ENCODE measurements around the gene APBB2.
"Not testable (repeated sequence)": the region's sequence is repeated elsewhere in the genome, so short reads cannot be mapped to it uniquely, and the experiment has no call there.

APBB2 gene

DNA sequence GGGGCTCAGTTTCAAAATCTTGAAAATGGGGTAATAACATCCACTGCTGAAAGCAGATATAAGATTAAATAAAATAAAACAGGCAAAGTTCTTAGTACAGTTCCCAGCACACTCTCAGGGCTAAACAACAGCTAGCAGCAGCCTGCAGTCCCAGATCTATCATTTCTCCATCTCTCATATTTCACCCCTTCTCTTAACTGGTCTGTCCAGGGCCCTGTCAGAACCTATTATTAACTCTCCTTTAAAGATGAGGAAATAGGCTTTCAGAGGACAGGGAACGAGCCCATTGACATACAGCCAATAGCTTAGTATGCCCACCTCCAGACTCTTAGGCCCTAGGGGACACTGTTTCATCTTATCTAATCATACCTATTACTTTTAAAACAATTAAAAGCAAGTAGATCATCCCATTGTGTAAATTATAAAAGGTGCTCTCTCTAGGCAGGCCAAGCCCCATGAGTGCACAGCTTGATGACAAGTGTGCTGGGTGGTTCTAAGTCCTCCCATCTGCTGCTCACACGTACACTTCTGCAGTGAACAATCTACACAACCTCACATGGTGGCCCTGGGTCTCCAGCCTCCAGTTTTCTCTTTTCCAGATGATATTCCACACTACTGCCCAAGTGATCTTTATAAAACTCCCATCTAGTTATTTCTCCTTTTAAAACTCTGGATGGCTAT lies 119.0 kb downstream of the APBB2 start:
- no peak for DNase-seq

DNA sequence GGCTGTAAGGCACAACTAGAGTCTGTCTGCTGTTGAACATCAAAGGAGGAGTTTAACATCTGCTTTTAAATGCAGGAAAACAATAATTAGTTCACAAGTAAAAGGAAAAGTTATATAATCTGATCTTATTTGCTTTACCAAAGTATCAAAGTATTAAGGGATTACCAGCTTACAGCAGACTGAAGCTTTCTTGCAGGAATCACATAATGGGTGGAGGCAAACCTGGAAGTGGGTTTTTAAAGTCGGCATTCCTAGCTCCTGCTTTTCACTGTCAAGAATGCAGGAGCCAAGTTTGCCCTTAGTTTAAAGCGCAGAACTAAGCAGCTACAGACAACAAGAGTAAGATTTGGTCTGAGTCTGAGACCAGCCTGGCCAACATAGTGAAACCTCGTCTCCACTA lies 122.2 kb downstream of the APBB2 start:
- no peak for DNase-seq

- DNase-seq, result no peak
These were observed 132.5 kb downstream of the APBB2 start for GRCh38 chr4:41081847-41082246.

GRCh38 chr4:41080976-41081375 lies 133.4 kb downstream of the APBB2 start:
- DNase-seq, result no peak

GRCh38 chr4:41079881-41080560 lies 134.3 kb downstream of the APBB2 start:
- DNase-seq, result no peak

DNA sequence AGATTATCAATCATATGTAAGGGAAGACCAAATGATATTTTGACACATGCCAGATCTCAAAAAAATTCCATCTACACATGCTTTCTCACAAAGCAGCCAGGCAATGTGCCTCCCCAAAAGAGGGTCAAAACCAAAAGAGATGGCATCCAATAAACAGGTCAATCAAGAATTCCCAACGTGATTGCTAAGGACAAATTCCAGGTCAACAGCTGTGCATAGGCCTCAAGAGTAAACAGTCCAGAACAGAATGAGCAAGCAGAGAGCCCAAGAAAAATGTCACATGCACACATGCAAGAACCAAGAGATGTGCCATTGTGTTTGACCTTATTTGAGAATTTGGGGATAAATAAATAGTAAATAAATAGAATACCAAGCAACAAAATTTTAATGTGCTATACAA lies 136.7 kb downstream of the APBB2 start:
- DNase-seq, result no peak

DNA sequence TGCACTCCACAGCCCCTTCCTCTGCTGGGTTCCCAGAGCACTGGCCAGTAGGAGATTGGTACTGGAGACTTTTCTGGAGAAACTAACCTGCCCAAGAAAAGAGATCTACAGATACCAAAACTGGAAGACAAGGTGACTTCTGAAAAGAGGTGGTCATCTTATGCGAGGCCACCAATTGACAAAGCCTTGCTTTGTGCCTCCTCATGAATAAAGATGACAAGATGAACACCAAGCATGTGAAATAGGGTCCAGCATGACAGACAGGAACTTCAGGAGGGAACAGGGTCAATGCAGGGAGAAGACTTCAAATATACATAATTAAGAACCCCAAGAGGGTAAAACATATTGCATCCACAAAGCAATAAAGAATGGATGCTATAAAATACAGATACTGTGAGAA lies 137.9 kb downstream of the APBB2 start:
- no peak for DNase-seq

GRCh38 chr4:41074215-41074614 lies 140.1 kb downstream of the APBB2 start:
- DNase-seq, result no peak

- no peak for DNase-seq
These were observed 142.1 kb downstream of the APBB2 start for GRCh38 chr4:41072021-41072777.

DNA sequence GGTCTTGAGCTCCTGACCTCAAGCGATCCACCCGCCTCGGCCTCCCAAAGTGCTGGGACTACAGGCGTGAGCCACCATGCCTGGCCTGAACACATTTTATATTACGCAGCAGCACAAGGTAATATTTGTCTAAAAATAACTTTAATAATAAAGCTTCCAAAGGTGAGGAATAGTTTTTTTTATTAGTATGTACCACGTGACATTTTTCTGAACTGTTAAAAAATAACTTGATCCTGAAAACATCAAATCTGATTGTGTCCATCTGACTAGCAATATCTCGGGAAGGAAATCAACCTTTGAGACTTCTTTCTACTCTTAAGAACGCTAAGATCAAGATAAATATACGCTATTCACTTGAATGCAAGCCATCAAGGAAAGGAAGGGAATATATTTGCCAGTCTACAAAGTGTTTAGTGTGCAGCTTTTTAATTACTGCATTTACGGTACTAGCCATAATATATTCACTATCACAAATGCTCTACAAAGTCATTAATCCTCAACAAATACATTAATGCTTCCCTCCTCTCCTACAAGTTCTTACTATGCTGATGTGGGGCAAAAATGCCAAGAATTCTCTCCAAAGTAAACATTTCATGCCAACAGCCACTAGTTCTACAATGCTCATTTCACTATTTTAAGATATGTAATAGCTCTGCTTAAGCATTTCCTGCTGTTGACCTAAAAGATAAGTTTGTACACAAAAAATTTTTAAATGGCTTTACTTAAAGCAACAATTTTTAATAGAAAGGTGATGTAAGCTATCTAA lies 143.6 kb downstream of the APBB2 start:
- DNase-seq, result no peak

DNA sequence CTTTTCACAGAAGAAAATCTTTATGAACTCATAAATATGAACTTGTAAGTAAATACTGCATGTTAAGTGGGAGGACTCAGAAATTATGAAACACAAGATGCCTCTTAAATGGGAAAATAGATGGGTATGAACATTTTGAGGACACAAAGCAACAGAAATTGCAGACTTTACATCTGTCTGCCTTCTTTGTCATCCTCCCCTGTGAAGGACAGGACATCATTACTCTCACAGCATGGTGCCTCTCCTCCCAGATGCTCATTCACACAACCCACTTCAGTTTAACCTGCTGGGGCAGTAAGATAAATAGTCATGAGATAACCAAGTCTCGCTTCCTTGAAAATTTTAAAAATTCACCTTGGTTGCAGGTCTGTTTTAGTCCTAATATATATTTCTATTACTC lies 144.5 kb downstream of the APBB2 start:
- DNase-seq, result no peak

GRCh38 chr4:41069257-41069656 lies 145.1 kb downstream of the APBB2 start:
- DNase-seq, result no peak

DNA sequence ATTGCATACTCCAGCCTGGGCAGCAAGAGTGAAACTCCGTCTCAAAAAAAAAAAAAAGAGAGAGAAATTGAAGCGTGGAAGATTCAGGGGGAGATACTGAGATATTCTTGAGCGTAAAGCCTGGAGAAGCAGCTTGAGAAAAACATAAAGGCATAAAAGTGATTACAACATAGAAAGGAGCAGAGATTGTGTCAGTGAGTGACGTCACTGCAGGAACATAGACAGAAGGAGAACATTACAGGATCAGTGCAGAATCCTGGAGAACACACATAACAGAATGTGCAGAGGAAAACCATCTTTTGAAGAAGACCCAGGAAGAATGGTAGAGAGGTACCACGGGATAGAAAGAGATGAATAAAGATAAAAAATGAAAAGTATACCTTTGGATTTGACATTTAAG lies 147.0 kb downstream of the APBB2 start:
- no peak for DNase-seq

DNA sequence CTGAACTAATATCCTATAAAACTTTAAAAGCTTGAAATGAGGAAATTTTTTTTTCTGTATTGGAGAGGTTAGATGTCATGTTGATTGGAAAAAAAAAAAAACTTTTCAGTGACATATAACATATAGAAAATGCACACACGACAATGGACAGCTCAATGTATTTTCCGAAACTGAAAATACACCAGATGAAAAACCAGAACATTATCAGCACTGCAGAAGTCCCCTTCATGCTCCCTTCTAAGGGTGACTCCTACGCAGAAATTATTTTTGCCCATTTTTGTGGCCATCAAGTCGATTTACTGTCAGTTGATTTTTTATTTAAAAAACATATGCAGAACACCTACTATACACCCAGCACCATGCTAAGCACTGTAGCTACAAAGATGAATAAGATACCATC lies 148.3 kb downstream of the APBB2 start:
- DNase-seq, result no peak

DNA sequence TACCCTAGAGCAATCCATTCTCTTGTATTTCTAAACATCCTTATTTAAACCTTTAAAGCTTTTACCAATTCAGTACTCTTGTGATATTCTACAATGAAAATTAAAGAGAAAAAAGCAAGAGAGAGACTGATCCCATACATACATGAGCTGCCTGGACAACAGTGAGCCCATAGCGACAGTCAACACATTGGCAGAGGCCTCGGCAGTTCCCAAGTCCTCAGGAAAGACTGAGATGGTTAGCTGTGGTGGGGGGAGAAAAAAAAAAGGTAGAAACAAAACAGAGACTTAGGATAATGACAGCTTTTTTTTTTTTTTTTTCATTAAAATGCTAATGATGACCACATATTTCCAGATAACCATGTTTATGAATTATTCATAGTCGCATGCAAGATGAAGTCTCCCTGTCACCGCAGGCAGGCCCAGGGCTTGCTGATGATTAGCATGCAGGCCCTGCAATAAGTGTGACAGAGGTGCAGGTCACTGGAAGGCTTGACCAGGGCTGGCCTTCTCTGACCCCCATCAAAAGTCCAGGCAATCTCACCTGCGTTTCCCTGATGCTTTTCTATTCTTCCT lies 148.8 kb downstream of the APBB2 start:
- no peak for DNase-seq

DNA sequence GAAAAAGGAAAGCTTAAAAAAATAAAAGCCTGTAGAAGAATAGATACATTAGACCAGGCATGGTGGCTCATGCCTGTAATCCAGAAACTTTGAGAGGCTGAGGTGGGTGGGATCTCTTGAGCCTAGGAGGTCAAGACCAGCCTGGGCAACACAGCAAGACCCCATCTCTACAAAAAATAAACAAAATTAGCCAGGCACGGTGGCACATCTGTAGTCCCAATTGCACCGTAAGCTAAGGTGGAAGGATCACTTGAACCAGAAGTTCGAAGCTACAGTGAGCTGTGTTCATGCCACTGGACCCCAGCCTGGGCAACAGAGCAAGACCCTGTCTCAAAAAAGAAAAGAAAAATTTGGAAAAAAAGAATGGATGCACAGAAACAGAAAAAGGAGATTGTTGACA lies 149.4 kb downstream of the APBB2 start:
- DNase-seq, result no peak

DNA sequence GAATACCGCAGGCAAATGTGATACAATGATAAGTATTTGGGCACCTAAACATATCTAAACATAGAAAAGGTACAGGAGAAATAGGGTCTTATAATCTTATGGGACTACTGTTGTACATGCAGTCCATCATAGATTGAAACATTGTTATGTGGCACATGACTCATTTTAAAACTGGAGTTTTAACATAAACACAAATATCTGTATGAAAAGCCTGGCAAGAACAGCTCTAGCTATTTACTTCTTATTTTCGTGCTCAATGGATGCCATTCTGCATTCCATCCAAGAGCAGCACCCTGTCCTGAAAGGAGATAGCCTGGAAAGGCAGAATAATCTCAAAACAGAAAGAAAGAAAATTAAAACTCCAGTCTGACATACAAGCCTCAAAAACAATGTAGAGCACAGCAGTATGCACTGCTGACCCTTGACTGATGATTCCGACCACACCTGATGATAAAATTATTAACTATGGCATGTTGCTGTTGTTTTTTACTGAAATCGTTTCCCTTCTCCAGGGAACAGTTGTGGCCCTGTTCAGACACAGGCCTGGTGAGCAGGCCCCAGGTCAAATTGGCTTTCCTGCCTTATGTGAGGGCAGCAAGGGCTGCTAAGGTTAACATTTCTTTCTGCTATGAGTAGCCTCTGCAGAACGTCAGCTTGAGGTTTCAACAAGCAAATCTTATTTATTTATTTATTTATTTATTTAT lies 152.7 kb downstream of the APBB2 start:
- no peak for DNase-seq

GRCh38 chr4:41060352-41061334 lies 153.7 kb downstream of the APBB2 start:
- no peak for DNase-seq

DNA sequence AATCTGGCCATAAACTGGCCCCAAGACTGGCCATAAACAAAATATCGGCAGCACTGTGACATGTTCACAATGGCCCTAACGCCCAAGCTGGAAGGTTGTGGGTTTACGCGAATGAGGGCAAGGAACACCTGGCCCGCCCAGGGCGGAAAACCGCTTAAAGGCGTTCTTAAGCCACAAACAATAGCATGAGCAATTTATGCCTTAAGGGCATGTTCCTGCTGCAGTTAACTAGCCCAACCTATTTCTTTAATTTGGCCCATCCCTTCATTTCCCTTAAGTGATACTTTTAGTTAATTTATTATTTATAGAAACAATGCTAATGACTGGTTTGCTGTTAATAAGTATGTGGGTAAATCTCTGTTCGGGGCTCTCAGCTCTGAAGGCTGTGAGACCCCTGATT lies 154.9 kb downstream of the APBB2 start:
- DNase-seq, result not testable (repeated sequence)

DNA sequence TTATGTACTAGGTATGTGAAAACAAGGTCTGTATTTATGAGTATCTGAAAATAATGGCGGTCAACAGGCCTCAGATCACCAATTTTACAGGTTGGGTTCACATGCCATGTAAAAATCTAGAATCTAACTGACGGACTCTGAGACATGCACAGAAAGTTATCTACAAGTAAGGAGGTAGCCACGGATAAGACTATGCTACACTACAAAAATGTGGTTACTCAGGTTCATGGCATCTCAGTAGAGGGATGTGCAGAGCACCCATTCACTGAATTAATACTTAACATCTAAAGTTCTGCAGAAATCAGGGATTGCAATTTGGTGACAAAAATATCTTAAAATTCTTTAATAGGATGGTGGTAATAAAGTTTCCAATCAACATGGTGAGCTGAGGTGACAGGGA lies 155.9 kb downstream of the APBB2 start:
- DNase-seq, result no peak

GRCh38 chr4:41057467-41057866 lies 156.9 kb downstream of the APBB2 start:
- DNase-seq, result no peak
